NCI-H345 treated with DMSO at 0.1 percent for 48 hours (cell line): Measurements from ENCODE around the gene MATR3.
"Not testable (repeated sequence)": the region's sequence is repeated elsewhere in the genome, so short reads cannot be mapped to it uniquely, and the experiment has no call there.

Source experiments
- DNase-seq: peaks from one replicate; lab custom pipeline; 2025; ENCODE audit not compliant: unreplicated experiment; lab: John Stamatoyannopoulos, UW

MATR3 gene

GRCh38 chr5:139297439-139298133 lies 4.0 kb downstream of the MATR3 start:
- no peak for DNase-seq

GRCh38 chr5:139298242-139298641 lies 4.7 kb downstream of the MATR3 start:
- no peak for DNase-seq

GRCh38 chr5:139299486-139299885 lies 5.9 kb downstream of the MATR3 start:
- no peak for DNase-seq

- DNase-seq: no peak
Measured at GRCh38 chr5:139301808-139302499, 8.4 kb downstream of the MATR3 start.

- no peak for DNase-seq
Measured at GRCh38 chr5:139304391-139305324, 11.1 kb downstream of the MATR3 start.

GRCh38 chr5:139306197-139306596 lies 12.7 kb downstream of the MATR3 start:
- no peak for DNase-seq

- no peak for DNase-seq
Measured at GRCh38 chr5:139306628-139307379, 13.3 kb downstream of the MATR3 start.

- DNase-seq: no peak
Measured at GRCh38 chr5:139308797-139309196, 15.3 kb downstream of the MATR3 start.

- DNase-seq: not testable (repeated sequence)
Measured at GRCh38 chr5:139310715-139311186, 17.2 kb downstream of the MATR3 start.

GRCh38 chr5:139312075-139312474 lies 18.5 kb downstream of the MATR3 start:
- DNase-seq: peak; percentile 18

- no peak for DNase-seq
Measured at GRCh38 chr5:139314276-139314675, 20.7 kb downstream of the MATR3 start.

GRCh38 chr5:139315056-139315615 lies 21.6 kb downstream of the MATR3 start:
- DNase-seq: no peak

GRCh38 chr5:139335811-139336210 lies 42.3 kb downstream of the MATR3 start:
- DNase-seq: no peak

- no peak for DNase-seq
Measured at GRCh38 chr5:139340051-139340450, 46.5 kb downstream of the MATR3 start.

GRCh38 chr5:139341187-139341688 lies 47.7 kb downstream of the MATR3 start:
- no peak for DNase-seq

- peak; percentile 96 for DNase-seq
Measured at GRCh38 chr5:139341689-139342422, 48.3 kb downstream of the MATR3 start, which contains the start of gene PAIP2. Gene PAIP2 (plus strand): TSS chr5:139341854. CDS start chr5:139363785, 21,931 bp downstream.

- DNase-seq: no peak
Measured at GRCh38 chr5:139342423-139342723, 48.8 kb downstream of the MATR3 start.

- DNase-seq: no peak
Measured at GRCh38 chr5:139343476-139343875, 49.9 kb downstream of the MATR3 start.

GRCh38 chr5:139344177-139344576 lies 50.6 kb downstream of the MATR3 start:
- DNase-seq: no peak

GRCh38 chr5:139345442-139345841 lies 51.9 kb downstream of the MATR3 start:
- DNase-seq: not testable (repeated sequence)
